Measurements from ENCODE around the gene ASB15.

The ASB15 gene

GRCh38 chr7:123674399-123675180 lies 73.0 kb downstream of the ASB15 start:
- Mint-ChIP-seq H3K27me3 (no peaks in the 10 kb centered on the region), H3K4me3 (no peak overlapping the region), H3K4me1 (no peaks in the 10 kb centered on the region), H3K36me3 (no peaks in the 10 kb centered on the region), H3K9me3 (no peaks in the 10 kb centered on the region), H3K27ac (no peak overlapping the region)
- CTCF ChIA-PET, result interaction anchor here (1.0 kb wide), 1 partner anchor 27 kb away, joined by 3 read pairs; no protein-coding TSS in a partner anchor
- no peak for DNase-seq

DNA sequence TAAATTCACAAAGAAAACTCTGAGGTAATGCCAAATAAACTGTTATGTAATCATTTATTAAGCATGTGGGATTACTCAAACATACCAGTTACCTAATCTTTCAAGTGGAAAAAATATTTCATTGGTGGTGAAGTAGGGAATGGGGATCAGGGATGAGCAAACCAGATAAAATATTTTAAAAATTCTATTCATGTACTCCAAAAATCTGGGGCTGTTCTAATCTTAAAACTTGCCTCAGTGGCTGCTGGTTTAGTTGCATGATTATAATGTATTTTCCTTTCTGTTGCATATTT lies 73.5 kb downstream of the ASB15 start:
- DNase-seq, result no peak
- Mint-ChIP-seq H3K27me3 (no peaks in the 10 kb centered on the region), H3K27ac (no peak overlapping the region), H3K9me3 (no peaks in the 10 kb centered on the region), H3K4me1 (no peaks in the 10 kb centered on the region), H3K36me3 (no peaks in the 10 kb centered on the region), H3K4me3 (no peak overlapping the region)
- CTCF ChIA-PET, result interaction anchor here (1.0 kb wide), 1 partner anchor 26 kb away, joined by 3 read pairs; no protein-coding TSS in a partner anchor

DNA sequence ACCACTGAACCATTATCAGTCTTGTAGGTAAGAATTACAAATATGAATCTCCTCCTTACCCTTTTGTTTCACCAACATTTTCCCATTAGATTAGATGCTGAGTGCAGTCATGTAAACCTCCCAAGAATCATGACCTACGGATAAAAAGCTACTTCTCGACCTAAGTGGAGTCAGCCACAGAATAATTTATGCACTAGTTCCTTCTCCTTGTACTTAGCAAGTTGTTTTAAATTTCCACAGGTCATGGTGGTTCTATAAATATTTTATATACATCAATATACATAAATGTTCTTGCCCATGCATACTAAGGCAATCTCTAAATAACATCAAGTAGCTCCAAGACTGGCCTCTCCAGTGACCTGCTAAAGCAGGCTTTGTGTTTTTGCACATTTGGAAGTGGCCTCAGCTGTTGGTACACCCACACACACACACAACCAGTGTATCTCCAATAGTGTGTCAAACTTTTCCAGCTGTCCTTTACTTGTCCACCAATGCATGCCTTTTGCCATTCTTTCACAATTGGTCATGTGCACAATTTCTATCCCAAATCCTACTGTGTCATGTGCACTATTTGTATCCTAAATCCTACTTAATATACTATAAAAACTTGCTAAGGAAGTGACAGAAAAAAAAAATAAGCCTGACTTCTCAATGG lies 75.6 kb downstream of the ASB15 start:
- Mint-ChIP-seq H3K36me3 (no peaks in the 10 kb centered on the region), H3K4me3 (no peak overlapping the region), H3K27ac (no peak overlapping the region), H3K27me3 (no peaks in the 10 kb centered on the region), H3K9me3 (no peaks in the 10 kb centered on the region), H3K4me1 (no peaks in the 10 kb centered on the region)
- no peak for DNase-seq
- CTCF ChIA-PET, result no interaction called here

DNA sequence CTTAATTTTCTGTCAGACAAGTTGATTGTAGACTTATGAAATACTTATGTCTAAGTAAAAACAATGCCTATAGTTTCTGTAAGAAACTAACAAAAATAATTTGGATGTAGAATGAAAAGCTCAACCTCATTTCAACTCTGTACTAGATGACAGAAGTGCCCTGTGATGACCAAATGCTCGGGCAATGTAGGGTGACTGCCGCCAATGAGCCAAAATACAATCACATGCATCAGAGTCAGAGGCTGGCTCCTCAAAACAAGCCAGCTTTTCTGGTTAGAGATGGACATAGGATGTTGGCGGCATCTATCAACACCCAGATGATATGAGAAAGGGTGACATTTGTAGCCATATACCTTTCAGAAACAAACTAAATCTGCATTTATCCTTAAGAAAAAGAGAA lies 78.0 kb downstream of the ASB15 start:
- H3K27ac Mint-ChIP-seq, result no peak overlapping the region
- no peak overlapping the region for H3K4me3 Mint-ChIP-seq
- H3K27me3 Mint-ChIP-seq, result no peaks in the 10 kb centered on the region
- H3K36me3 Mint-ChIP-seq, result peaks cover 6% of the 10 kb centered on the region
- no peaks in the 10 kb centered on the region for H3K9me3 Mint-ChIP-seq
- no peaks in the 10 kb centered on the region for H3K4me1 Mint-ChIP-seq
- no peak for DNase-seq
- CTCF ChIA-PET, result no interaction called here

DNA sequence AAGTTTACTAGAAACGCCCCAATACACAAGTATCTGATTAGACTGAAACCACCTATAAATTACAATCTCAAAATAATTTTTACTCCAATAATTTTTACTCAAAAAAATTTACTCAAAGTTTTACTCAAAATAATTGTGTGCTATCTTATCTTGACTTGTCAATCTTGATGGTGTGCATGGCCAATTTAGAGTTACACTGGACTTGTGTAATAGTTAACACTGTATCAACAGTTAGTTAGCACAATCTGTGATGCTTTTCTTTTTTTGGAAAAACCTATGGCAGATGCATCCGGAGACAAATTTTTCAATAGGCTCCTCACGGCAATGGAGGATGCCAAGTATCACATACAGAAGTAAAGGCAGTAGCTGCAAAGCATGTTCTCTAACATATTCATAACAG lies 79.0 kb downstream of the ASB15 start:
- H3K4me3 Mint-ChIP-seq, result no peak overlapping the region
- H3K4me1 Mint-ChIP-seq, result no peaks in the 10 kb centered on the region
- H3K9me3 Mint-ChIP-seq, result no peaks in the 10 kb centered on the region
- H3K27me3 Mint-ChIP-seq, result no peaks in the 10 kb centered on the region
- CTCF ChIA-PET, result no interaction called here
- H3K27ac Mint-ChIP-seq, result no peak overlapping the region
- DNase-seq, result no peak
- peaks cover 6% of the 10 kb centered on the region for H3K36me3 Mint-ChIP-seq

DNA sequence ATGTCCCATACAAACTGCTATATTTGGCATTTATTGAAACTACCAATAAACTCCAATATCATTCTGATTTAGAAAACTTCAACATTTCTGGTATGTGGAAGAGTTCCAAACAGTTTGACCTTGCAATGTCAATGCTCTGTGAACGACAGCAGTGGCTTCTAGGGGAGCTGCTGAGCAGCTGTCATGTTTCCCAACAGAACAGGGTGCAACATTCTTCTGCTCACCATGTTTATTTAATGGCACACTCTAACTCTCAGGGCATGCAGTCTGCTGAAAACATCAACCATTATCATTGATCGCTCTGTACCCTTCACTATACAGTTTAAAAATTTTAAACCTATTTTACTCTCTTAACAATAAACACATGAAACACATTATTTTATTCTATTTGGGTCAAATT lies 79.9 kb downstream of the ASB15 start:
- no peaks in the 10 kb centered on the region for H3K4me1 Mint-ChIP-seq
- CTCF ChIA-PET, result interaction anchor here (1.1 to 1.5 kb wide), 4 partner anchors 9 to 184 kb away, joined by 3 to 17 read pairs (median 6); no protein-coding TSS in a partner anchor
- H3K9me3 Mint-ChIP-seq, result no peaks in the 10 kb centered on the region
- DNase-seq, result no peak
- H3K4me3 Mint-ChIP-seq, result no peak overlapping the region
- peaks cover 6% of the 10 kb centered on the region for H3K36me3 Mint-ChIP-seq
- no peak overlapping the region for H3K27ac Mint-ChIP-seq
- H3K27me3 Mint-ChIP-seq, result no peaks in the 10 kb centered on the region

DNA sequence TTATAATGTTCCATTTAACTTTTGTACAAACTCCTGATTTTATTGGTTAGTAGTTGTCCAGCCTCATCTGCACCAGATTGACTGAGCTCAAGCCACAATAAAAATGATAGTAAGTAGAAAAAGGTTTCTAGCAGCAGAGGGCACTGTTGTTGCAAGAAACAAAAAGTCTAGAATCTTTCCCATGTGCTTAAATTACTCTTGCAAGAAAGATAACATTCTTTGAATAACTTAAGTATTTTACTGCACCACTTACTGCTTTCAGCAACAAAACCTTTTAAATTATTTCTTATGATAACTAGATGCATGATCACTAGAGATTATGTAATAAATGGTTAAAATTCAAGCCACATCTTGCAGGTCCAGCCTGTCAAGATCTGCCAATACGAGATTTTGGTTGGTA lies 81.1 kb downstream of the ASB15 start:
- Mint-ChIP-seq H3K4me1 (no peaks in the 10 kb centered on the region), H3K36me3 (peaks cover 6% of the 10 kb centered on the region), H3K4me3 (no peak overlapping the region), H3K27ac (no peak overlapping the region), H3K27me3 (no peaks in the 10 kb centered on the region), H3K9me3 (no peaks in the 10 kb centered on the region)
- no peak for DNase-seq
- CTCF ChIA-PET, result interaction anchor here (0.7 to 1.5 kb wide), 10 partner anchors 8 to 197 kb away, joined by 3 to 17 read pairs (median 4); no protein-coding TSS in a partner anchor

DNA sequence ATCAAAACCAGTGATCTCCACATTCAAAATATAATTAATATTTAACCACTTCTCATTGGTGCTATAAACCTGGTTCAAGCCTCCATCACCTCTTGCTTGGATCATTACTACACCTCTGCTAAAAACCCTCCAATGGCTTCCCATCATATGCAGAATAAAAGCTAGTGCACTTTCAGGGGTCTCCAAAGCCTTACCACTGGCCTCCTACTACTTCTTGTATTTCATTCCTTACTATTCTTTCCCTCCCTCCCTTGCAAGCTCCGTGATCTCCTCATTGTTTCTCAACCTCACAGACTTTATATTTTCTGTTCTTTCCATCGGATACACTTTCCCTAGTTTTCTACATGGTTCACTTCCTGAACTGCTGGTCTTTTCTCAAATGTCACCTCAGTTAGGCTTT lies 85.5 kb downstream of the ASB15 start:
- peaks cover 17% of the 10 kb centered on the region for H3K36me3 Mint-ChIP-seq
- no peak for DNase-seq
- no peaks in the 10 kb centered on the region for H3K9me3 Mint-ChIP-seq
- H3K27me3 Mint-ChIP-seq, result no peaks in the 10 kb centered on the region
- H3K4me3 Mint-ChIP-seq, result no peak overlapping the region
- no peaks in the 10 kb centered on the region for H3K4me1 Mint-ChIP-seq
- CTCF ChIA-PET, result interaction anchor here (2.2 kb wide), 1 partner anchor 178 kb away, joined by 7 read pairs; no protein-coding TSS in a partner anchor
- no peak overlapping the region for H3K27ac Mint-ChIP-seq

- no peak overlapping the region for H3K4me3 Mint-ChIP-seq
- no peaks in the 10 kb centered on the region for H3K9me3 Mint-ChIP-seq
- CTCF ChIA-PET, result no interaction called here
- H3K36me3 Mint-ChIP-seq, result peaks cover 22% of the 10 kb centered on the region
- no peak overlapping the region for H3K27ac Mint-ChIP-seq
- H3K4me1 Mint-ChIP-seq, result no peaks in the 10 kb centered on the region
- DNase-seq, result no peak
- H3K27me3 Mint-ChIP-seq, result no peaks in the 10 kb centered on the region
These were observed 86.1 kb downstream of the ASB15 start for GRCh38 chr7:123687727-123688126.

Data from activated naive CD4-positive, alpha-beta T cell treated with anti-CD3 and anti-CD28 coated beads, Interleukin-2, amount 10 ng/mL, durations not matched to agents 7 days and 5 days (primary cell).